Activated CD4-positive, alpha-beta T cell treated with anti-CD3 and anti-CD28 coated beads, Interleukin-2, amount 10 ng/mL, durations not matched to agents 24 days and 14 days (primary cell): ENCODE data around the gene NKX6-2. TPM values are rescaled to one million over a fixed set of nuclear protein-coding genes. Genes with fewer than 3 reads are reported as not detected.

ENCODE experiments used
- DNase-seq: peaks from one replicate; pipeline ENCODE4 v3.0.0; 2022
- H3K27ac Mint-ChIP-seq: one replicate; pipeline ENCODE4 v1.8.0; 2022; ENCODE audit warnings: mild to moderate bottlenecking, mixed read lengths
- H3K27me3 Mint-ChIP-seq: one replicate; pipeline ENCODE4 v1.8.0; 2022; ENCODE audit warnings: mixed read lengths
- H3K36me3 Mint-ChIP-seq: one replicate; pipeline ENCODE4 v1.8.0; 2022; ENCODE audit warnings: low read depth, mild to moderate bottlenecking, mixed read lengths
- H3K4me1 Mint-ChIP-seq: one replicate; pipeline ENCODE4 v1.8.0; 2021; ENCODE audit warnings: mixed read lengths
- H3K4me3 Mint-ChIP-seq: one replicate; pipeline ENCODE4 v1.8.0; 2022; ENCODE audit warnings: mild to moderate bottlenecking, moderate library complexity, mixed read lengths
- H3K9me3 Mint-ChIP-seq: one replicate; pipeline ENCODE4 v1.8.0; 2021; ENCODE audit warnings: mixed read lengths
- intact Hi-C: fragments of 100-400 bp; cut with micrococcal nuclease; formaldehyde crosslinking; loops from one replicate; pipeline ENCODE4 v1.15.1; 2023
- total RNA-seq: library from RNA; stranded (reverse); gene quantifications from 2 replicates; pipeline ENCODE4 v1.2.3, GENCODE V29; 2022

Gene NKX6-2
- total RNA-seq, 1 donor from 2014 or later: not detected

- peaks cover 8% of the 10 kb centered on the region for H3K36me3 Mint-ChIP-seq
- no peak overlapping the region for H3K4me3 Mint-ChIP-seq
- H3K4me1 Mint-ChIP-seq: no peaks in the 10 kb centered on the region
- H3K9me3 Mint-ChIP-seq: no peaks in the 10 kb centered on the region
- DNase-seq: no peak
- H3K27ac Mint-ChIP-seq: no peak overlapping the region
- intact Hi-C loops: loop anchor here (10.0 kb wide), 1 partner anchor 132 kb away; no protein-coding TSS in a partner anchor
- H3K27me3 Mint-ChIP-seq: peaks cover 25% of the 10 kb centered on the region
Measured at GRCh38 chr10:132786476-132786883, 533 bp upstream of the NKX6-2 start.

- intact Hi-C loops: loop anchor here (10.0 kb wide), 1 partner anchor 130 kb away; no protein-coding TSS in a partner anchor
Measured at GRCh38 chr10:132784866-132785722, 853 bp downstream of the NKX6-2 start.

GRCh38 chr10:132783940-132784865 lies 1.7 kb downstream of the NKX6-2 start:
- DNase-seq: no peak
- Mint-ChIP-seq H3K27me3 (peaks cover 18% of the 10 kb centered on the region), H3K36me3 (peaks cover 10% of the 10 kb centered on the region), H3K4me3 (no peak overlapping the region), H3K9me3 (no peaks in the 10 kb centered on the region), H3K4me1 (no peaks in the 10 kb centered on the region), H3K27ac (no peak overlapping the region)
- intact Hi-C loops: loop anchor here (10.0 kb wide), 1 partner anchor 129 kb away; no protein-coding TSS in a partner anchor

More at GRCh38 chr10:132784866-132785722, 853 bp downstream of the NKX6-2 start:
- no peaks in the 10 kb centered on the region for H3K4me1 Mint-ChIP-seq
- no peak for DNase-seq
- peaks cover 23% of the 10 kb centered on the region for H3K27me3 Mint-ChIP-seq
- no peak overlapping the region for H3K4me3 Mint-ChIP-seq
- H3K27ac Mint-ChIP-seq: no peak overlapping the region
- no peaks in the 10 kb centered on the region for H3K9me3 Mint-ChIP-seq
- peaks cover 10% of the 10 kb centered on the region for H3K36me3 Mint-ChIP-seq

- H3K36me3 Mint-ChIP-seq: peaks cover 10% of the 10 kb centered on the region
- peaks cover 15% of the 10 kb centered on the region for H3K27me3 Mint-ChIP-seq
- H3K4me3 Mint-ChIP-seq: no peak overlapping the region
- no peak overlapping the region for H3K27ac Mint-ChIP-seq
- intact Hi-C loops: loop anchor here (10.0 kb wide), 1 partner anchor 129 kb away; no protein-coding TSS in a partner anchor
- no peaks in the 10 kb centered on the region for H3K9me3 Mint-ChIP-seq
- no peaks in the 10 kb centered on the region for H3K4me1 Mint-ChIP-seq
- no peak for DNase-seq
Measured at GRCh38 chr10:132783165-132783939, 2.6 kb downstream of the NKX6-2 start.

GRCh38 chr10:132781556-132781955 lies 4.4 kb downstream of the NKX6-2 start:
- no peak overlapping the region for H3K4me3 Mint-ChIP-seq
- H3K9me3 Mint-ChIP-seq: no peaks in the 10 kb centered on the region
- peaks cover 10% of the 10 kb centered on the region for H3K36me3 Mint-ChIP-seq
- H3K27ac Mint-ChIP-seq: no peak overlapping the region
- intact Hi-C loops: loop anchor here (10.0 kb wide), 1 partner anchor 127 kb away; no protein-coding TSS in a partner anchor
- peaks cover 15% of the 10 kb centered on the region for H3K27me3 Mint-ChIP-seq
- no peak for DNase-seq
- no peaks in the 10 kb centered on the region for H3K4me1 Mint-ChIP-seq

GRCh38 chr10:132780356-132780755 lies 5.6 kb downstream of the NKX6-2 start:
- intact Hi-C loops: loop anchor here (10.0 kb wide), 1 partner anchor 126 kb away; no protein-coding TSS in a partner anchor
- no peaks in the 10 kb centered on the region for H3K9me3 Mint-ChIP-seq

GRCh38 chr10:132779549-132780294 lies 6.2 kb downstream of the NKX6-2 start:
- H3K27ac Mint-ChIP-seq: no peak overlapping the region
- intact Hi-C loops: loop anchor here (10.0 kb wide), 1 partner anchor 125 kb away; no protein-coding TSS in a partner anchor
- no peak for DNase-seq
- H3K4me3 Mint-ChIP-seq: no peak overlapping the region
- H3K4me1 Mint-ChIP-seq: no peaks in the 10 kb centered on the region
- no peaks in the 10 kb centered on the region for H3K9me3 Mint-ChIP-seq
- H3K36me3 Mint-ChIP-seq: peaks cover 10% of the 10 kb centered on the region
- H3K27me3 Mint-ChIP-seq: peaks cover 15% of the 10 kb centered on the region

More at GRCh38 chr10:132780356-132780755, 5.6 kb downstream of the NKX6-2 start:
- Mint-ChIP-seq H3K4me1 (no peaks in the 10 kb centered on the region), H3K27me3 (peaks cover 15% of the 10 kb centered on the region), H3K4me3 (no peak overlapping the region), H3K27ac (no peak overlapping the region), H3K36me3 (peaks cover 10% of the 10 kb centered on the region)
- no peak for DNase-seq

GRCh38 chr10:132777441-132777840 lies 8.5 kb downstream of the NKX6-2 start:
- no peak overlapping the region for H3K27ac Mint-ChIP-seq
- no peaks in the 10 kb centered on the region for H3K4me1 Mint-ChIP-seq
- peaks cover 6% of the 10 kb centered on the region for H3K36me3 Mint-ChIP-seq
- intact Hi-C loops: no loop called here
- H3K4me3 Mint-ChIP-seq: no peak overlapping the region
- H3K27me3 Mint-ChIP-seq: no peaks in the 10 kb centered on the region
- no peaks in the 10 kb centered on the region for H3K9me3 Mint-ChIP-seq
- no peak for DNase-seq

GRCh38 chr10:132776821-132777220 lies 9.1 kb downstream of the NKX6-2 start:
- H3K36me3 Mint-ChIP-seq: peaks cover 5% of the 10 kb centered on the region
- H3K27me3 Mint-ChIP-seq: no peaks in the 10 kb centered on the region
- no peak overlapping the region for H3K4me3 Mint-ChIP-seq
- H3K27ac Mint-ChIP-seq: no peak overlapping the region
- intact Hi-C loops: no loop called here
- no peaks in the 10 kb centered on the region for H3K4me1 Mint-ChIP-seq
- DNase-seq: no peak
- H3K9me3 Mint-ChIP-seq: no peaks in the 10 kb centered on the region

- H3K4me3 Mint-ChIP-seq: no peak overlapping the region
- H3K27ac Mint-ChIP-seq: no peak overlapping the region
- H3K4me1 Mint-ChIP-seq: no peaks in the 10 kb centered on the region
- intact Hi-C loops: no loop called here
- no peak for DNase-seq
- H3K9me3 Mint-ChIP-seq: no peaks in the 10 kb centered on the region
- H3K36me3 Mint-ChIP-seq: peaks cover 6% of the 10 kb centered on the region
- H3K27me3 Mint-ChIP-seq: no peaks in the 10 kb centered on the region
Measured at GRCh38 chr10:132776186-132776585, 9.8 kb downstream of the NKX6-2 start.

GRCh38 chr10:132774902-132775863 lies 10.8 kb downstream of the NKX6-2 start:
- Mint-ChIP-seq H3K4me1 (no peaks in the 10 kb centered on the region), H3K9me3 (no peaks in the 10 kb centered on the region), H3K4me3 (no peak overlapping the region), H3K36me3 (peaks cover 11% of the 10 kb centered on the region), H3K27me3 (no peaks in the 10 kb centered on the region), H3K27ac (no peak overlapping the region)
- intact Hi-C loops: no loop called here
- no peak for DNase-seq
